HepG2 (cell line): Measurements from ENCODE around the gene GZF1. TPM values are rescaled to one million over a fixed set of nuclear protein-coding genes. Genes with fewer than 3 reads are reported as not detected.

Experiments
- AHDC1 ChIP-seq: sonication (generic); formaldehyde crosslinking; IDR thresholded peaks from 2 replicates; pipeline ENCODE4 v1.5.1; 2020; ENCODE audit warnings: mild to moderate bottlenecking, missing genetic modification reagents, borderline replicate concordance
- ASH2L ChIP-seq: fragments of 300-600, 200-600 bp; sonication (generic); IDR thresholded peaks from 2 replicates; pipeline ENCODE4 v1.7.0; 2017; ENCODE audit warnings: low read depth, mild to moderate bottlenecking, moderate library complexity, mixed read lengths, low read length; ENCODE audit not compliant: insufficient read length
- IRX3 ChIP-seq: sonication (generic); formaldehyde crosslinking; IDR thresholded peaks from 2 replicates; pipeline ENCODE4 v1.8.1; 2023; ENCODE audit warnings: mild to moderate bottlenecking, low read depth, missing genetic modification reagents, borderline replicate concordance
- NFKB2 ChIP-seq: sonication (generic); formaldehyde crosslinking; IDR thresholded peaks from 2 replicates; pipeline ENCODE4 v1.4.0; 2020; ENCODE audit warnings: missing genetic modification reagents, borderline replicate concordance
- PCBP2 ChIP-seq: fragments of 200-400 bp; formaldehyde crosslinking; optimal IDR thresholded peaks from 2 replicates; pipeline ENCODE3; 2018; ENCODE audit warnings: low read length, low read depth; ENCODE audit not compliant: poor library complexity, severe bottlenecking
- PRMT3 ChIP-seq: sonication (generic); formaldehyde crosslinking; IDR thresholded peaks from 2 replicates; pipeline ENCODE4 v1.8.1; 2022; ENCODE audit warnings: low read depth, mild to moderate bottlenecking, moderate library complexity, missing genetic modification reagents, borderline replicate concordance
- RFXAP ChIP-seq: sonication (generic); formaldehyde crosslinking; IDR thresholded peaks from 2 replicates; pipeline ENCODE4 v1.4.0; 2020; ENCODE audit warnings: missing genetic modification reagents, borderline replicate concordance
- SUZ12 ChIP-seq: fragments of 150-350 bp; IDR thresholded peaks from 2 replicates; pipeline ENCODE4 v1.6.1; 2014; ENCODE audit warnings: low read depth, low read length
- TGIF2 ChIP-seq: IDR thresholded peaks from 2 replicates; pipeline ENCODE4 v1.6.1; 2016; ENCODE audit warnings: control low read depth, missing compliant biosample characterization
- ZFP41 ChIP-seq: sonication (generic); formaldehyde crosslinking; IDR thresholded peaks from 2 replicates; pipeline ENCODE4 v1.4.0; 2020; ENCODE audit warnings: mild to moderate bottlenecking, missing genetic modification reagents, borderline replicate concordance
- ZNF407 ChIP-seq: sonication (generic); formaldehyde crosslinking; IDR thresholded peaks from one replicate; pipeline ENCODE4 v1.5.1; 2020; ENCODE audit warnings: mild to moderate bottlenecking, missing genetic modification reagents; ENCODE audit errors: not compliant biosample characterization
- ZNF414 ChIP-seq: sonication (generic); formaldehyde crosslinking; IDR thresholded peaks from 2 replicates; pipeline ENCODE4 v1.5.0; 2020; ENCODE audit warnings: missing genetic modification reagents
- polyA plus RNA-seq, 8 experiments: library from polyadenylated mRNA; depleted of rRNA in 3 of 8; stranded (reverse) in 7 of 8; unstranded in 1 of 8; fragments of >200 nt; fragmentation: Illumina TruSeq in 4 of 8; extraction: Trizol in 4 of 8; gene quantifications; 2 replicates each; pipeline versions ENCODE4 v1.2.1 to v1.2.3, GENCODE V29; 2011 to 2016; ENCODE audit warnings: low read depth in 4 of 8, missing spikeins in 1 of 8, mixed read lengths in 1 of 8; ENCODE audit not compliant: insufficient read depth in 1 of 8
- total RNA-seq, 5 experiments: library from RNA; depleted of rRNA; stranded (reverse); fragments of >200 nt; fragmentation: Illumina TruSeq; extraction: Trizol; gene quantifications; 2 replicates each; pipeline ENCODE4 v1.2.3, GENCODE V29; 2016; ENCODE audit warnings: low read depth in 1 of 5

GZF1 gene
- total and polyA plus RNA-seq, 2 of the 13 experiments (the other 11 are each of a cell fraction or from before 2014, with no cell fraction given) = 16.9 to 26.0 TPM

- TF ChIP-seq ZNF407 (CRISPR knock-in tag) (no peak), ZNF414 (CRISPR knock-in tag) (no peak), SUZ12 (0 out of 2 replicates have a peak, but pooled peaks have one; percentile 7), IRX3 (CRISPR knock-in tag) (peak; percentile 92; the same call in 1 of the 2 replicates), TGIF2 (CRISPR knock-in tag) (peak; percentile 67; the same call in 1 of the 2 replicates), AHDC1 (CRISPR knock-in tag) (0 out of 2 replicates have a peak, but pooled peaks have one; percentile 48), PRMT3 (CRISPR knock-in tag) (peak; percentile 80; the same call in 1 of the 2 replicates), ZFP41 (CRISPR knock-in tag) (no peak), RFXAP (CRISPR knock-in tag) (no peak), NFKB2 (CRISPR knock-in tag) (no peak), ASH2L (peak; percentile 56), PCBP2 (peak; percentile 23)
Measured at GRCh38 chr20:23362392-23363256, 642 bp downstream of the GZF1 start (continued).
